Esophagus squamous epithelium (tissue), 4 donors: ENCODE results near the gene FANCE.

ENCODE experiments used
- CTCF ChIP-seq, 6 experiments: fragments of 450-650 bp in 4 of 6; fragments of 200-600 bp in 2 of 6; sonication (generic) in 2 of 6; IDR thresholded peaks; one replicate each; pipeline ENCODE4 v1.5.1; 2016 to 2019; ENCODE audit warnings: antibody characterized with exemption in 6 of 6, mild to moderate bottlenecking in 4 of 6, moderate library complexity in 4 of 6
- POLR2A ChIP-seq, 4 donors: fragments of 450-650 bp; IDR thresholded peaks; one replicate each; pipeline ENCODE4 v1.6.1; 2017; ENCODE audit warnings: antibody characterized with exemption in 4 of 4, mild to moderate bottlenecking in 4 of 4, moderate library complexity in 3 of 4

GRCh38 chr6:35441642-35442041 is 10.5 kb upstream of the FANCE start:
- TF ChIP-seq CTCF (IDR thresholded peaks at IDR 0.05) (no peak), POLR2A (IDR thresholded peaks at IDR 0.05) (no peak)
